ENCODE measurements around the gene BLVRB.
"Not testable (repeated sequence)": the region's sequence is repeated elsewhere in the genome, so short reads cannot be mapped to it uniquely, and the experiment has no call there.

Gene BLVRB

DNA sequence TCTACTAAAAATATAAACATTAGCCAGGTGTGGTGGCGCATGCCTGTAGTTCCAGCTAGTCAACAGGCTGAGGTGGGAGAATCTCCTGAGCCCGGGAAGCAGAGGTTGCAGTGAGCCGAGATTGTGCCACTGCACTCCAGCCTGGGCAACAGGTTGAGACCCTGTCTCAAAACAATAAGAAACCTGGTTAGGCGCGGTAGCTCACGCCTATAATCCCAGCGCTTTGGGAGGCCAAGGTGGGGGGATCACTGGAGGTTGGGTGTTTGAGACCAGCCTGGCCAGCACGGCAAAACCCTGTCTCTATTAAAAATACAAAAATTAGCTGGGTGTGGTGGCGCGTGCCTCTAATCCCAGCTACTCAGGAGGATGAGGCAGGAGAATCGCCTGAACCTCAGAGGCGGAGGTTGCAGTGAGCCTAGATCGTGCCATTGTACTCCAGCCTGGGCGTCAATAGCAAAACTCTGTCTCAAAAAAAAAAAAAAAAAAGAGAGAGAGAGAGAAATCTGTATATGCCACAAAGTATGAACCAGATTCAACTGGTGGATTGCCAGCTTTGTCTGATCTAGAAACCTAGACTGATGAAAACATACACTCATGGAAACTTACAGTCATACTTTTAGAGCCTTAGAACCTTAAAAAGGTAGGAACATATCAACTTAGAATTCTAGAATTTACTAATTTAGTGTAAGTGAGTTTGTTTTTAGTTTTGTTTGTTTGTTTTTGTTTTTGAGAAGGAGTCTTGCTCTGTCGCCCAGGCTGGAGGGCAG is 10.5 kb upstream of the BLVRB start:
- DNase-seq = not testable (repeated sequence)

DNA sequence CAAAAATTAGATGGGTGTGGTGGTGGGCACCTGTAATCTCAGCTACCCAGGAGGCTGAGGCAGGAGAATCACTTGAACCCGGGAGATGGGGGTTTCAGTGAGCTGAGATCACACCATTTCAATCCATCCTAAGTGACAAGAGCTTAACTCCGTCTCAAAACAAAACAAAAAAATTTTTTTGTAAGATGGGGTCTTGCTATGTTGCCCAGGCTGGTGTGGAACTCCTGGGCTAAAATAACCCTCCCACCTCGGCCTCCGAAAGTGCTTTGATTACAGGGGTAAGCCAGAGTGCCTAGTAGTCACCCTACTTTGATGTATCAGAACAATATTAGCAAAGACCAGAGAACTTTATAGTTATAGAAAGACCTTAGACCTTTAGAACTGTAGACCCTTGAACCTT is 9.2 kb upstream of the BLVRB start:
- DNase-seq = no peak

DNA sequence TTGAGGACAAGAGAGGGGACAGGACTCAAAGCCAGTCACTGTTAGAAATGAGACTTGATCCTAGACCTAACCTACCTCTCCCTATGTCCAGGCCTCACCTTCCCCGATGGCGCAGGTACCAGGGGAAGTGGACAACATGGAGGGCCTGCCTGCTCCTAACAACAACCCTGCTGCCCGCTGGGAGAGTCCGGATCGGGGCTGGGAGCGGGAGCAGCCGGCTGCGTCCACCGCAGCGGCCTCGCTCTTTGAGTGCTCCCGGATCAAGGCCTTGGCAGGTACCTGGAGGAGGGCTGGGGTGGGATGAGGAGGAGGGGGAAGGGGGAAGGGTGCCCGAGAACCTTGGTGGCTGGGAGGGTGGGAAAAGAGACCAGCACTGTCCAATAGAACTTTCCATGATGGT is 7.0 kb upstream of the BLVRB start:
- DNase-seq = no peak

- no peak for DNase-seq
Measured at GRCh38 chr19:40471111-40471510, 5.6 kb upstream of the BLVRB start.

- no peak for DNase-seq
Measured at GRCh38 chr19:40469011-40469410, 3.5 kb upstream of the BLVRB start.

DNA sequence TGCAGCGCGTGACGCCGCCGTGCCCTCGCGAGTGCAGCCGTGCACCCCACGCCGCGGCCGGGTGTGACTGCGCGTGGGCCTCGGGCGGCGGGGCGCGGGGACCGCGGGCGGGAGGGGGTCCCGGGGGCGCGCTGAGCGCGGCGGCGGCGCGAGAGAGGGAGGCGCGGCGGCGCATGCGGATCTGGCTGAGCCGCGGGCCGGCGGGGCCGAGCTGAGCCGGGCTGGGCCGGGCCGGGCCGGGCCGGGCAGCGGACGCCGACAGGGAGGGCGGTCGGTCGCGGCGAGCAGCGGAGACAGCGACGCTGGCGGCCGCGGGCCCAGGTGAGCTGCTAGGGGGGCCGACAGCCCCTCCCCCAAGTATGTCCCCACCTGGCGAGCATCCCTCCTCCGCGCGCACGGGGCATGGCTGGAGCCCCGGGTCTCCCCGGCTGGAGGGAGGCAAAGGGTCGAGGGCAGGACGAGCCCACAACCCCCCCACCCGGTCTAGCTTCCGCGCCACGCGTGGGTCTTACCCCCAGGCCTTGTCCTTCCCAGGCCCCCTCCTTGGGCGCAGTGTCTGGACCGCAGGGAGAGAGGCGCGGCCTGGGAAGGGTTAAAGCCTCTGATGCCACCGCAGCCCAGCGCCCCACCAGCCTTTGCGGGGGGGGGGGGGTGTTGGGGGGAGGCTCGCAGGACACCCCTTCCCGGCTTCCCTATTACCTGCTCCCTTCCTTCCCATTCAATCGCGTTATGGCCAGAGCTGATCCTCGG is 1.6 kb upstream of the BLVRB start, which contains the start of gene SPTBN4:
SPTBN4 (plus strand) TSS at position 17 of the 750 bp plus-strand sequence. CDS start 5,621 bp downstream, outside the sequence.
- DNase-seq = peak; percentile 20

DNA sequence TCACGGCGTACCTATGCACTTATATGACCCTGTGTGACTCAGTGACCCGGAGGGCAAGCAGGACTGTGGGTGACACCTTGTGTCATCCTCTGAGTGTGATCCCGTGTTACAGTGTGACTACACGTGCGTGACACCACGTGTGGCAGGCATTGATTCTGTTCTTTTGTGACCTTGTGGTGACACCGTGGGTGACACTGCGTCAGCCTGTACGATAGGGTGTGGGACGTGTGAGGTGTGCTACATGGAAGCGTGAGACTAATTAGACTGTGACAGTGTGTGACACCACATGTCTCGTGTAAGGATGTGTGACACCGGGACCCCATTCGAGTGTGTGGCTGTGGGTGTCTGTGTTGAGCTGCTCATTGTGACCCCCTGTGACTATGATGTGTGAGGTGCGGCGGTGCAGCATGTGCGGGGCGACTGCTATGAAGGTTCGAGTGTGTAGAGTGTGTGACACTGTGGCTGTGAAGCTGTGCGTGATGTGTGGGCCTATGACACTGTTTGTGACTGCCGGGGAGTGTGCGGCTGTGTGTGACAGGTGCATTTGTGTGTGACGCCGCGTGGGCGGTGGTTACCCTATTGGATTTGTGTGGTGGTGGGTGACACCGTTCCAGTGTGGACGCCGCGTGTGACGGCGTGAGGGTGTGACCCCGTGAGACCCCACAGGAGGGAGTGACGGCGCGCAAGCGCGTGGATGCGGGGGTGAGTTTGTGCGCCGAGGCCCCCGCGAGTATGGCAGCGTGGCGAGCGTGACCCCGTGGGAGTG is 857 bp upstream of the BLVRB start:
- DNase-seq = peak; percentile 40

GRCh38 chr19:40465025-40465556 is 454 bp downstream of the BLVRB start:
- DNase-seq = no peak

GRCh38 chr19:40464059-40465024 is 1.2 kb downstream of the BLVRB start:
- DNase-seq = peak; percentile 81

DNA sequence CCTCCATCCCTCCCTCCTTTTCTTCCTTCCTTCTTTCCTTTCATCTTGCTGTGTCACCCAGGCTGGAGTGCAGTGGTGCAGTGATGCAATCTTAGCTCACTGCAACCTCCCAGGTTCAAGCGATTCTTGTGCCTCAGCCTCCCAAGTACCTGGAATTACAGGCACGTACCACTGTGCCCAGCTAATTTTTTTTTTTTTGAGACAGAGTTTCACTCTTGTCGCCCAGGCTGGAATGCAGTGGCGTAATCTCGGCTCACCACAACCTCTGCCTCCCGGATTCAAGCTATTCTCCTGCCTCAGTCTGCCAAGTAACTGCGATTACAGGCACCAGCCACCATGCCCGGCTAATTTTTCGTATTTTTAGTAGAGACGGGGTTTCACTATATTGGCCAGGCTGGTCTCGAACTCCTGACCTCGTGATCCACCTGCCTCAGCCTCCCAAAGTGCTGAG is 1.9 kb downstream of the BLVRB start:
- not testable (repeated sequence) for DNase-seq

GRCh38 chr19:40461669-40462221 is 3.8 kb downstream of the BLVRB start:
- no peak for DNase-seq

GRCh38 chr19:40460185-40460584 is 5.4 kb downstream of the BLVRB start:
- DNase-seq = no peak

DNA sequence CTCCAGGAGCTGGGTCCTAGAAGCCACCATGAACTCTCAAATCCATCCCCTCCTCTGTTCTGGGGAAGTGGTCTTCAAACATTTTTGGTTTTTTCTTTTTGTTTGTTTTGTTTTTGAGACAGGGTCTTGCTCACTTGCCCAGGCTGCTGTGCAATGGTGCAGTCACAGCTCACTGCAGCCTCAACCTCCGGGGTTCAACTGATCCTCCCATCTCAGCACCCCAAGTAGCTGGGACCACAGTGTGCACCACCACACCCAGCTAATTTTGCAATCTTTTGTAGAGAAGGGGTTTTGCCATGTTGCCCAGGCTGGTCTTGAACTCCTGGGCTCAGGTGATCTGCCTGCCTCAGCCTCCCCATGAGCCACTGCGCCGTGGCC is 7.0 kb downstream of the BLVRB start:
- no peak for DNase-seq

DNA sequence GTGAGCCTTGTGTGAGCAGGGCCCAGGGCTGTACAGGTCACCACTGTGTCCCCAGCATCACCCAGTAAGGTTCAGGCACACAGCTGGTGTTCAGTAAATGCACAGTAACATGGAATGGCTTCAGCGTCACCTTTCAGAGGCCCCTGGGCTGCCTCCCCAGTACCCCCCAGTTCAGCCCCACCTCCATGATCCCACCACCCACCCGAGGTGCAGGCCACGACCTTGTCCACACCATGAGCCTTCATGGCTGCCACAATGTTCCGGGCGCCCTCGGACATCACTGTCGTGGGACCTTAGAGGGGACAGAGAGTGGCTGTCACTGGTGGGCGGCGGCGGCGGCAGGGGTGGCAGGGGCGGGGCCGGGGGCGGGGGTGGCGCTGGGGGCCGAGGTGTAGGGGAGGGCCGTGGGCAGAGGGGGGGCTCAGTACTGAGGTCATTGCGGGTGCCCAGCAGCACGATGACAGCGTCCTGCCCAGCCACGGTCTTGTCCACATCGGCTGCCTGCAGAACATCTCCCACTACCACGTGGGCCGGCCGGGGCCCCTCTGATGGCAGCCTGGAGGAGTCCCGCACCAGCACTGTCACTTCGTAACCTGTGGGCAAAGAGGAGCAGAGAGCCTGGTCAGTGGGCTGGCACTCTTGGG is 7.5 kb downstream of the BLVRB start:
- no peak for DNase-seq

DNA sequence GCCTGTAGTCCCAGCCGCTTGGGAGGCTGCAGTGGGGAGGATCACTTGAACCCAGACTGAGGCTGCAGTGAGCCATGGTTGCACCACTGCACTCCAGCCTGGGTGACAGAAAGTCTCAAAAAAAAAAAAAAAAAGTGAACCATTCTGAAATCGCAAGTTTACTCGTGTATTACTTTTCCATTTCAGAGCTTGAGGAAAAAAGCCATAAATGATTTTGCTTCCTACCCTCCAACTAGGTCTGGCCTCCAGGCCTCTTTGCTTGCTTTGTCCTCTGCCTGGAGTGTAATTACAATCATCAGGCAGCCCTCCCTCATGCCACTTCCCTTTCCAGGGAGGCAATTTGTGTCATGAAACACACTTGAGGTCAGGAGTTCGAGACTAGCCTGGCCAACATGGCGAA is 8.5 kb downstream of the BLVRB start:
- no peak for DNase-seq

GRCh38 chr19:40453943-40454342 is 11.6 kb downstream of the BLVRB start:
- DNase-seq = not testable (repeated sequence)

GRCh38 chr19:40453151-40453735 is 12.3 kb downstream of the BLVRB start:
- no peak for DNase-seq

DNA sequence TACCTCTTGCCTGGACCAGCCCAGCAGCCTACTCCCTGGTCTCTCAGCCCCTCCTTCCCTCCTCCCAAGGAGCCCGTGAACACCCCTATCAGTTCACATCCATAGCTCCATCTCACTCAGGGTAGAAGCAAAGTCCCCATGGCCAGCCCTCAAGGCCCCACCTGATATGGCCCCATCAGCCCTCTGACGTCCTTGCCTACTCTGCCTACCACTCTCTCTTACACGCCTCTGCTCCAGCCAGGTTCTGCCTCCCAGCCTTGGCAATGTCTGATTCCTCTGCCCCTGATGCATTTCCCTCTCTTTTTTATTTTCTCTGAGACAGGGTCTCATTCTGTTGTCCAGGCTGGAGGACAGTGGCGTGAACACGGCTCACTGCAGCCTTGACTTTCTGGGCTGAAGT is 13.5 kb downstream of the BLVRB start:
- DNase-seq = no peak

DNA sequence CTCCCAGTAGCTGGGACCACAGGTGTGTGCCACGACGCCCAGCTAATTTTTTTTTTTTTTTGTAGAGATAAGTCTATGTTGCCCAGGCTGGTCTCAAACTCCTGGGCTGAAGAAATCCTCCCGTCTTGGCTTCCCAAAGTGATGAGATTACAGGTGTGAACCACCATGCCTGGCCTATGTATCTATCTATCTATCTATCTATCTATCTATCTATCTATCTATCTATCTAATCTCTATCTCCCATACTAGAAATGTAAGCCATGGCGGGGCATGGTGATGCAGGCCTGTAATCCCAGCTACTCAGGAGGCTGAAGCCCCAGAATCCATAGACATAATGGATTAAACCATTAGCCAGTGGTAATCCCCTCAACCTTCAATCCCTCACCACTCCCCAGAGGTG is 14.9 kb downstream of the BLVRB start:
- DNase-seq = no peak

- no peak for DNase-seq
Measured at GRCh38 chr19:40449506-40449905, 16.0 kb downstream of the BLVRB start.

Data from right hindlimb (tissue), 1 donor.